GM12874 (cell line): ENCODE data around the gene TMPO.

ENCODE experiments used
- CTCF ChIP-seq: IDR thresholded peaks from 2 replicates; pipeline ENCODE4 v1.5.1; 2011; ENCODE audit warnings: low read depth, mild to moderate bottlenecking, control low read depth, low read length, moderate library complexity; ENCODE audit not compliant: insufficient read depth

The TMPO gene, protein sequence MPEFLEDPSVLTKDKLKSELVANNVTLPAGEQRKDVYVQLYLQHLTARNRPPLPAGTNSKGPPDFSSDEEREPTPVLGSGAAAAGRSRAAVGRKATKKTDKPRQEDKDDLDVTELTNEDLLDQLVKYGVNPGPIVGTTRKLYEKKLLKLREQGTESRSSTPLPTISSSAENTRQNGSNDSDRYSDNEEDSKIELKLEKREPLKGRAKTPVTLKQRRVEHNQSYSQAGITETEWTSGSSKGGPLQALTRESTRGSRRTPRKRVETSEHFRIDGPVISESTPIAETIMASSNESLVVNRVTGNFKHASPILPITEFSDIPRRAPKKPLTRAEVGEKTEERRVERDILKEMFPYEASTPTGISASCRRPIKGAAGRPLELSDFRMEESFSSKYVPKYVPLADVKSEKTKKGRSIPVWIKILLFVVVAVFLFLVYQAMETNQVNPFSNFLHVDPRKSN

GRCh38 chr12:98515287-98516110 lies at the start of gene TMPO:
TSS of gene TMPO (plus strand) at chr12:98515590. CDS start at chr12:98515868, 278 bp downstream.
- no peak for TF ChIP-seq CTCF

DNA sequence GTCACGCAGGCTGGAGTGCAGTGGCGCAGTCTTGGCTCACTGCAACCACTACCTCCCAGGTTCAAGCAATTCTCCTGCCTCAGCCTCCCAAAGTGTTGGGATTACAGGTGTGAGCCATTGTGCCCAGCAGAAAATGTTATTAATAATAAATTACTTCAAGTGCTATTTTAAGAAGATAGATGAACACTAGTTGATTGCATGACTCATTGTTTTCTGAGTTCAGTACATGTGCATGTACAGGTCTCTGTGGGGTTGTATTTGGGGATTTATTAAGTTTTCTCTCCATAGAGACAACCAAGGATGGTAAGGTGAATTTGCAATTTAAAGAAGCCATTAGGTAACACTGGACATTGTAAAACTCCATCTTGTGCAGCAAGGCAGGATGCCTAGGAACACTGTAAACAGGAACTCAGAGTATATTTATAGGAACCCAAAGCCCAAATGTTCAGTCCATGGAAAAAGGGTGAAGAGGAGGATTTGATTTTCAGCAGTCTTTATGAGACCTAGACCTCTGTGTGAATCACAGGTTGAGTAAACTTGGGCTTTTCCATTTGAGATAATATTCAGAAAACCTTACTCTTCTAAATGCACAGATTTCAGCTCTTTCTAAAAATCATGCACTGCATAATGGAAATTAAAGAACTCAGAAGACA lies 49.3 kb upstream of the TMPO start:
- no peak for TF ChIP-seq CTCF

GRCh38 chr12:98466640-98467400 lies 48.6 kb upstream of the TMPO start:
- TF ChIP-seq CTCF: no peak

- no peak for TF ChIP-seq CTCF
These were observed 46.3 kb upstream of the TMPO start for GRCh38 chr12:98469109-98469508.

DNA sequence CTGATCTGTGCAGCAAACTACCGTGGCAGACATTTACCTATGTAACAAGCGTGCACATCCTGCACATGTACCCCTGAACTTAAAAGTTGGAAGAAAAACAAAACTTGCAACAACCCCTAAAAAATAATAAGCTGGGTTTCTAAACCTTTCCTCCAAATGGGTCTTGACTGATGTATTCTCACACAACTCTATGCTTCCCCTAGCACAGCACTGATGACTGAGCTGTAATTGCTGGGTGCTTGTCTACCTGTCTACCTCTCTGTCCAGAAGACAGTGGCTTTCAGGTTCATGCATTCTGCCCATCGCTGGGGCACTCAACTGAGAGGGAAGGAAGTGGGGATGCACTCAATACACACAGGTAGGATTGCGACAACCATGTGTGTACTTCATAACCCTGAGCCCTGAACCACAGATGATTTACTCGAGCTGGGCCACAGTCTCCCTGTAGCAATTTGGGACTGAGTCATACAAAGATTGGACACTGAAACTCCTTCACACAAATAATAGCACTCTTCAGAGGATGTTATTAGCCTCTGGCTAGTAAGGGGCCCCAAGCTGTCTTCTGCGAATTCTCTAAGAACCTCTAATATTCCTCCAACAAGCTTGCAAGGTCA lies 44.8 kb upstream of the TMPO start:
- no peak for TF ChIP-seq CTCF

- no peak for TF ChIP-seq CTCF
These were observed 44.3 kb upstream of the TMPO start for GRCh38 chr12:98471085-98471484.
